Progenitor cell of endocrine pancreas (in vitro differentiated cells): Measurements from ENCODE around the gene ZNF497. TPM values are rescaled to one million over a fixed set of nuclear protein-coding genes. Genes with fewer than 3 reads are reported as not detected.
A peak's percentile ranks its signal among the peaks of the same experiment; 100 is the strongest.

ENCODE experiments used
- DNase-seq: peaks from one replicate; pipeline ENCODE4 v3.0.0; 2021; ENCODE audit warnings: low spot score; ENCODE audit not compliant: unreplicated experiment
- H3K27ac Mint-ChIP-seq: 2 replicates; pipeline ENCODE4 v1.8.0; 2021; ENCODE audit warnings: mild to moderate bottlenecking, moderate library complexity, mixed read lengths
- H3K27me3 Mint-ChIP-seq: 2 replicates; pipeline ENCODE4 v1.8.0; 2021; ENCODE audit warnings: mixed read lengths
- H3K36me3 Mint-ChIP-seq: 2 replicates; pipeline ENCODE4 v1.8.0; 2022; ENCODE audit warnings: mixed read lengths; ENCODE audit not compliant: insufficient read depth
- H3K4me1 Mint-ChIP-seq: 2 replicates; pipeline ENCODE4 v1.8.0; 2021; ENCODE audit warnings: low read depth, mixed read lengths
- H3K4me3 Mint-ChIP-seq: 2 replicates; pipeline ENCODE4 v1.8.0; 2021; ENCODE audit warnings: low read depth, mild to moderate bottlenecking, moderate library complexity, mixed read lengths
- H3K9me3 Mint-ChIP-seq: 2 replicates; pipeline ENCODE4 v1.8.0; 2021; ENCODE audit warnings: low read depth, mixed read lengths
- CTCF ChIP-seq: fragments of 200-600 bp; sonication (generic); IDR thresholded peaks from one replicate; pipeline ENCODE4 v1.5.0; 2021; ENCODE audit warnings: antibody characterized with exemption, mild to moderate bottlenecking; ENCODE audit not compliant: unreplicated experiment
- total RNA-seq: library from RNA; stranded (reverse); gene quantifications from 2 replicates; pipeline ENCODE4 v1.2.1, GENCODE V29; 2021

Gene ZNF497
- total RNA-seq, 1 donor from 2014 or later, result 13.4 TPM

- Mint-ChIP-seq H3K27ac (no peak overlapping the region), H3K4me3 (peak overlapping the region; percentile 43), H3K27me3 (peaks cover 37% of the 10 kb centered on the region), H3K9me3 (no peaks in the 10 kb centered on the region), H3K36me3 (peaks cover 3% of the 10 kb centered on the region), H3K4me1 (peaks cover 1% of the 10 kb centered on the region)
- DNase-seq, result no peak
- no peak for TF ChIP-seq CTCF
Observed at GRCh38 chr19:58345558-58345957, 17.0 kb downstream of the ZNF497 start.

GRCh38 chr19:58338825-58339558, 23.6 kb downstream of the ZNF497 start:
- peak; percentile 24 for TF ChIP-seq CTCF
- Mint-ChIP-seq H3K4me1 (no peaks in the 10 kb centered on the region), H3K27ac (no peak overlapping the region), H3K9me3 (no peaks in the 10 kb centered on the region), H3K36me3 (peaks cover 22% of the 10 kb centered on the region), H3K27me3 (no peaks in the 10 kb centered on the region), H3K4me3 (no peak overlapping the region)
- no peak for DNase-seq

- H3K4me3 Mint-ChIP-seq, result no peak overlapping the region
- H3K36me3 Mint-ChIP-seq, result peaks cover 22% of the 10 kb centered on the region
- TF ChIP-seq CTCF, result no peak
- H3K9me3 Mint-ChIP-seq, result no peaks in the 10 kb centered on the region
- DNase-seq, result no peak
- H3K27ac Mint-ChIP-seq, result no peak overlapping the region
- H3K27me3 Mint-ChIP-seq, result no peaks in the 10 kb centered on the region
- H3K4me1 Mint-ChIP-seq, result no peaks in the 10 kb centered on the region
Observed at GRCh38 chr19:58338336-58338735, 24.2 kb downstream of the ZNF497 start.

- H3K27ac Mint-ChIP-seq, result no peak overlapping the region
- no peaks in the 10 kb centered on the region for H3K9me3 Mint-ChIP-seq
- no peaks in the 10 kb centered on the region for H3K27me3 Mint-ChIP-seq
- no peak for DNase-seq
- H3K36me3 Mint-ChIP-seq, result peaks cover 22% of the 10 kb centered on the region
- no peaks in the 10 kb centered on the region for H3K4me1 Mint-ChIP-seq
- no peak for TF ChIP-seq CTCF
- H3K4me3 Mint-ChIP-seq, result no peak overlapping the region
Observed at GRCh38 chr19:58336820-58337219, 25.7 kb downstream of the ZNF497 start.

GRCh38 chr19:58336216-58336615, 26.3 kb downstream of the ZNF497 start:
- no peaks in the 10 kb centered on the region for H3K4me1 Mint-ChIP-seq
- H3K36me3 Mint-ChIP-seq, result peaks cover 22% of the 10 kb centered on the region
- H3K9me3 Mint-ChIP-seq, result no peaks in the 10 kb centered on the region
- H3K27me3 Mint-ChIP-seq, result no peaks in the 10 kb centered on the region
- no peak overlapping the region for H3K4me3 Mint-ChIP-seq
- TF ChIP-seq CTCF, result no peak
- H3K27ac Mint-ChIP-seq, result no peak overlapping the region
- no peak for DNase-seq
